Stimulated activated CD8-positive, alpha-beta memory T cell treated with anti-CD3 and anti-CD28 coated beads, Interleukin-12 subunit alpha, Interleukin-12 subunit beta, amount 100 ng/mL, for 1 hour (primary cell): ENCODE data around the gene OSER1.
A peak's percentile ranks its signal among the peaks of the same experiment; 100 is the strongest.
"Not testable (repeated sequence)": the region's sequence is repeated elsewhere in the genome, so short reads cannot be mapped to it uniquely, and the experiment has no call there.

Experiments
- DNase-seq: peaks from one replicate; pipeline ENCODE4 v3.0.0-alpha.2; 2020; ENCODE audit warnings: low read depth

The OSER1 gene

GRCh38 chr20:44210406-44211176, at the start of gene OSER1:
OSER1 (minus strand) TSS chr20:44210771; CDS start chr20:44206957, 3,814 bp downstream.
- peak; percentile 95 for DNase-seq

DNA sequence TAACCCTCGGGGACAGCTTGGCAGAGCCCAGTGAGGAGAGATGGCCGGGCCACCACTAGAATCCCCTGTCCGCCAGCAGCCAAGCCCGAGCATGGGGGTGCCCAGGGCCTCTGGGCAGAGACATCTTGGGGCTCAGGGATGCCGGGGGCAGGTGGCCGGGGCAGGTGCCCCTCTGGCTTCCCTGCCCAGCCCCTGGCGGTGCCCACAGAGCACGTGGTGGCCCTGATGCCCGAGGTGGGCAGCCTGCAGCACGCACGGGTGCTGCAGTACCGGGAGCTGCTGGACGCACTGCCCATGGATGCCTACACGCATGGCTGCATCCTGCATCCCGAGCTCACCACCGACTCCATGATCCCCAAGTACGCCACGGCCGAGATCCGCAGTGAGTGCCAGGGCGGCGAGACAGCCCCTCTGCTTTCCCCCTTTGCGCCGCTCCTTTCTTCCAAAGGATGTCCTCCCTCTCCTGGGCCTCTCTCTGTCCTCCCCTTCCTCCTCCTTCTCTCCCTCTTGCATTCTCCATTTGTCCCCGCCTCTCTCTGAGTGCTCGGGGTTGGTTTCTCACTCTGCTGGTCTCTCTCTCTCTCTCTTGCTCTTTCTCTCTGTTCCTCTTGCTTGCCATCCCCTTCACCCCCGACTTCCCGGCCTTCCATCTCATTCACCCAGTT, 47.8 kb upstream of the OSER1 start:
- DNase-seq, result no peak

DNA sequence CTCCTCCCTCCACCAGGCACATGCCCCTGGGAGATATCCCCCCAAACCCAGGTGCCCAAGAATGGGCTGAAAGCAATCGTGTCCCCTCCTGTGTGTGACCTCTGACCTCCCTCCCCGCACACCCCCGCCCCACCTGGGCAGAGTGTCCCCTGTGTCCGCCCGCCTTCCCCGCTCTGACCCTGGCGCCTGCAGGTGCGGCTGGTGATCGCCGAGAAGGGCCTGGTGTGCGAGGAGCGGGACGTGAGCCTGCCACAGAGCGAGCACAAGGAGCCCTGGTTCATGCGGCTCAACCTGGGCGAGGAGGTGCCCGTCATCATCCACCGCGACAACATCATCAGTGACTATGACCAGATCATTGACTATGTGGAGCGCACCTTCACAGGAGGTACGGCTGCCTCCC, 46.4 kb upstream of the OSER1 start:
- DNase-seq, result no peak

GRCh38 chr20:44255942-44256341, 45.4 kb upstream of the OSER1 start:
- no peak for DNase-seq

GRCh38 chr20:44254073-44254472, 43.5 kb upstream of the OSER1 start:
- DNase-seq, result no peak

DNA sequence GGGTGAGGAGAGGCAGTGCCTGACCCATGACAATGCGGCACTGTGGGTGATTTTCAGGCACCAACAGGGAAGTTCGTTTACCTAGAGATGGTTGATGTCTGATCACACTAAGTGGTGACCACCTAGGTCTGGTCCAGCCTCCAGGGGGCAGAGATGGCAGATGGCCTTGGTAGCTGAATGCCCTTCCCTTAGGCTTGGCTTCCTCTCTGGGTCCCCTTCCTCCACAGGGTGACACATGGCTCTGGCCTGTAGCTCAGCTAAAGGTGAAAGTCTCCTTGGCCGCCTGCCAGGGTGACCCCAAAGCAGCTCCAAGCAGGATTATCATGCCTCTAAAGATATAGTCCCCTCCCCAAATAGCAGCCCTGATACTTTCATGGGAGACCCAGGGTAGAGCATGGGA, 43.0 kb upstream of the OSER1 start:
- no peak for DNase-seq

DNA sequence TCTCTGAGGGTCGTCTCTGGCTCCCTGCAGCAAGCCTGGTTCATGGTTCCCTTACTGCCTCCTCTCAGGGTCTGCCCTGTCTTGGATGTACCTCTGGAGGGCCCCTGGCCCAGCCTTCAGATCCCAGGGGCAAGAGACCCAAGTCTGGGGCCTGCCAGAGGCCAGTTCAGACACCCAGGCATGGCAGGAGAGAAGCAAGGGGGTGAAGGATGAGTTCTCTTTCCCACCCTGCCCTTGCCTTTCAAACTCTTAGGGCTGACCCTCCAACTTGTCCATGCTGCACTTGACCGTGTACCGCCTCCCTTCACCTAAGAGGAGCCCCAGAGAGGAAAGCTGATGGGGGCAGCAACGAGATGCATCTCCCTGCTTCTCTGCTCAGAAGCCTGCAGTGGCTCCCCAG, 40.7 kb upstream of the OSER1 start:
- DNase-seq, result no peak

GRCh38 chr20:44248410-44248759, 37.8 kb upstream of the OSER1 start:
- no peak for DNase-seq

- no peak for DNase-seq
Observed at GRCh38 chr20:44247586-44248409, 37.2 kb upstream of the OSER1 start.

- DNase-seq, result no peak
Observed at GRCh38 chr20:44247131-44247571, 36.6 kb upstream of the OSER1 start, which contains the start of gene GDAP1L1. GDAP1L1 (plus strand) TSS chr20:44247308; CDS start chr20:44247335, 27 bp downstream.

GRCh38 chr20:44245977-44246376, 35.4 kb upstream of the OSER1 start:
- no peak for DNase-seq

GRCh38 chr20:44241796-44242195, 31.2 kb upstream of the OSER1 start:
- DNase-seq, result no peak

- not testable (repeated sequence) for DNase-seq
Observed at GRCh38 chr20:44236840-44237239, 26.3 kb upstream of the OSER1 start.

DNA sequence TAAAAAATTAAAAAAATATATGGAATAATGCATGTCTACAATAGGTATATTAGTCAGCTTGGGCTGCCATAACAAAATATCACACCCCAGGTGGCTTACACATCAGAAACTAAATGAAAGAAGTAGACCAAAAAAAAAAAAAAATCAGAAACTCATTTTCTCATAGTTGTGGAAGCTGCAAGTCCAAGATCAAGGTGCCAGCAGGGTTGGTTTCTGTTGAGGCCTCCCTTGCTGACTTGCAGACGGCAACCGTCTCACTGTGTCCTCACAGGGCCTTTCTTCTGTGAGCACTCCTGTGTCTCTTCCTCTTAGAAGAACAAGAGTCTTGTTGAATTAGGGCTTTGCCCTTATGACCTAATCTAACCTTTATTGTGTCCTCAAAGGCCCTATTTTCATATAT, 25.1 kb upstream of the OSER1 start:
- DNase-seq, result no peak

- no peak for DNase-seq
Observed at GRCh38 chr20:44234566-44235317, 24.2 kb upstream of the OSER1 start.

- no peak for DNase-seq
Observed at GRCh38 chr20:44233436-44234016, 23.0 kb upstream of the OSER1 start.

GRCh38 chr20:44232469-44232856, 21.9 kb upstream of the OSER1 start:
- DNase-seq, result not testable (repeated sequence)

GRCh38 chr20:44231713-44232468, 21.3 kb upstream of the OSER1 start:
- no peak for DNase-seq

GRCh38 chr20:44231193-44231592, 20.6 kb upstream of the OSER1 start:
- DNase-seq, result no peak

DNA sequence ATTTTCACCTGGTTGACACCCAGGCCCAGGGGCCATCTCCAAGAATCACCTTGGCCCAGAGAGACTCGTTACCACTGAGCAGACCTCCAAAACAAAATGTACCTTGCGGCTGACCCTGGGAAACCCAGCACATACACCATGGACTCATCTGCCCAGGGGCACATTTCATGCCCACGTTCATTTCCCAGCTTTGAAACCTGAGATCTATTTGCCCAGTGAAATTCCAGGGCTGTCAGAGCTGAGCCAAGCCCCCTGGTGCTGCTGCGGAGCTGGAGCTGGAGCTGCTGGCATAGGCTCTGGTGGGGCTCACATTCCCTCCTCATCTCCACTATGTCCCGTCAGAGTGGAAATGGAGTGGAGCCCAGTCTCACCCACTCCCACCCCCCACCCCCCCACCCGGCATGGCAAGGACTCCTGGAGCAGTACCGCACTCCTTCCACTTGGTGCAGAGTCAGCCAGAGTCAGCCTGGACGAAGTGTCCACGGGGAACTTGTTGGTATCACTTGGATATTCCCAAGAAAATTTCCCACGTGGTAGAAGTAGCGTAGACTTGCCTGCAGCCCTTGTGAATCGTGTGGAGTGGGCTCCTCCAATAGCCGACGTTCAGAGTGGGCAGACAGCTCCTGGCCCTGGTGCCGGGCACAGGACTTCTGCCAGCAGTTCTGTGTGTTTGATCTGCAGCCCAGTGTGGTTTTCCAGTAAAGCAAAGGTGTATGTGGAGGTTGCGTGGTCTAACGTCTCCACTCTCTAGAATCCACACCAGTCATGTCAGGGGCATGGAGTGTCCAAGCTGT, 18.1 kb upstream of the OSER1 start:
- DNase-seq, result no peak
